ENCODE data around the gene CPT1A.

Gene CPT1A

GRCh38 chr11:68770781-68771180 is 70.9 kb downstream of the CPT1A start:
- H2AFZ ChIP-seq (ENCODE audit: low read depth), result no peak overlapping the region
- no peak overlapping the region for H3K9ac ChIP-seq
- H3K4me1 ChIP-seq (ENCODE audit: low read depth, poor library complexity, severe bottlenecking), result no peaks in the 10 kb centered on the region
- TF ChIP-seq, protein P1, sequence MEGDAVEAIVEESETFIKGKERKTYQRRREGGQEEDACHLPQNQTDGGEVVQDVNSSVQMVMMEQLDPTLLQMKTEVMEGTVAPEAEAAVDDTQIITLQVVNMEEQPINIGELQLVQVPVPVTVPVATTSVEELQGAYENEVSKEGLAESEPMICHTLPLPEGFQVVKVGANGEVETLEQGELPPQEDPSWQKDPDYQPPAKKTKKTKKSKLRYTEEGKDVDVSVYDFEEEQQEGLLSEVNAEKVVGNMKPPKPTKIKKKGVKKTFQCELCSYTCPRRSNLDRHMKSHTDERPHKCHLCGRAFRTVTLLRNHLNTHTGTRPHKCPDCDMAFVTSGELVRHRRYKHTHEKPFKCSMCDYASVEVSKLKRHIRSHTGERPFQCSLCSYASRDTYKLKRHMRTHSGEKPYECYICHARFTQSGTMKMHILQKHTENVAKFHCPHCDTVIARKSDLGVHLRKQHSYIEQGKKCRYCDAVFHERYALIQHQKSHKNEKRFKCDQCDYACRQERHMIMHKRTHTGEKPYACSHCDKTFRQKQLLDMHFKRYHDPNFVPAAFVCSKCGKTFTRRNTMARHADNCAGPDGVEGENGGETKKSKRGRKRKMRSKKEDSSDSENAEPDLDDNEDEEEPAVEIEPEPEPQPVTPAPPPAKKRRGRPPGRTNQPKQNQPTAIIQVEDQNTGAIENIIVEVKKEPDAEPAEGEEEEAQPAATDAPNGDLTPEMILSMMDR (conservative IDR thresholded peaks at IDR 0.05; ENCODE audit: low read depth, low read length), result no peak
- H3K4me2 ChIP-seq, result no peak overlapping the region
- H3K36me3 ChIP-seq (ENCODE audit: insufficient read depth), result no peaks in the 10 kb centered on the region
- H4K20me1 ChIP-seq (ENCODE audit: insufficient read depth), result no peaks in the 10 kb centered on the region
- no peak overlapping the region for H3K27ac ChIP-seq
- no peaks in the 10 kb centered on the region for H3K27me3 ChIP-seq (ENCODE audit: insufficient read depth, low read depth)
- H3K79me2 ChIP-seq (ENCODE audit: insufficient read depth, low read depth), result no peaks in the 10 kb centered on the region
- H3K4me3 ChIP-seq (IDR thresholded peaks at IDR 0.05; ENCODE audit: insufficient read depth, low read depth, low read length), result no peak overlapping the region

- Histone ChIP-seq H3K4me1 (ENCODE audit: low read depth, poor library complexity, severe bottlenecking) (peaks cover 10% of the 10 kb centered on the region), H3K4me3 (IDR thresholded peaks at IDR 0.05; ENCODE audit: insufficient read depth, low read depth, low read length) (no peak overlapping the region), H2AFZ (ENCODE audit: low read depth) (no peak overlapping the region), H3K4me2 (no peak overlapping the region), H4K20me1 (ENCODE audit: insufficient read depth) (no peaks in the 10 kb centered on the region), H3K27me3 (ENCODE audit: insufficient read depth, low read depth) (no peaks in the 10 kb centered on the region), H3K79me2 (ENCODE audit: insufficient read depth, low read depth) (no peaks in the 10 kb centered on the region), H3K27ac (no peak overlapping the region), H3K36me3 (ENCODE audit: insufficient read depth) (no peaks in the 10 kb centered on the region), H3K9ac (no peak overlapping the region)
- TF ChIP-seq, protein P1 (conservative IDR thresholded peaks at IDR 0.05; ENCODE audit: low read depth, low read length), result no peak
These were observed 74.0 kb downstream of the CPT1A start for GRCh38 chr11:68767672-68768071.

GRCh38 chr11:68766786-68767185 is 74.9 kb downstream of the CPT1A start:
- Histone ChIP-seq H3K79me2 (ENCODE audit: insufficient read depth, low read depth) (no peaks in the 10 kb centered on the region), H3K4me2 (no peak overlapping the region), H2AFZ (ENCODE audit: low read depth) (no peak overlapping the region), H3K9ac (no peak overlapping the region), H3K4me3 (IDR thresholded peaks at IDR 0.05; ENCODE audit: insufficient read depth, low read depth, low read length) (no peak overlapping the region), H3K27me3 (ENCODE audit: insufficient read depth, low read depth) (no peaks in the 10 kb centered on the region), H3K36me3 (ENCODE audit: insufficient read depth) (no peaks in the 10 kb centered on the region), H4K20me1 (ENCODE audit: insufficient read depth) (no peaks in the 10 kb centered on the region), H3K4me1 (ENCODE audit: low read depth, poor library complexity, severe bottlenecking) (peaks cover 10% of the 10 kb centered on the region), H3K27ac (no peak overlapping the region)
- TF ChIP-seq, protein P1 (conservative IDR thresholded peaks at IDR 0.05; ENCODE audit: low read depth, low read length), result no peak

GRCh38 chr11:68764746-68765145 is 77.0 kb downstream of the CPT1A start:
- no peak overlapping the region for H2AFZ ChIP-seq (ENCODE audit: low read depth)
- no peaks in the 10 kb centered on the region for H3K36me3 ChIP-seq (ENCODE audit: insufficient read depth)
- H3K4me1 ChIP-seq (ENCODE audit: low read depth, poor library complexity, severe bottlenecking), result peaks cover 10% of the 10 kb centered on the region
- no peak overlapping the region for H3K4me2 ChIP-seq
- TF ChIP-seq, protein P1 (conservative IDR thresholded peaks at IDR 0.05; ENCODE audit: low read depth, low read length), result no peak
- no peaks in the 10 kb centered on the region for H3K79me2 ChIP-seq (ENCODE audit: insufficient read depth, low read depth)
- H3K27ac ChIP-seq, result no peak overlapping the region
- H3K4me3 ChIP-seq (IDR thresholded peaks at IDR 0.05; ENCODE audit: insufficient read depth, low read depth, low read length), result no peak overlapping the region
- no peaks in the 10 kb centered on the region for H4K20me1 ChIP-seq (ENCODE audit: insufficient read depth)
- no peak overlapping the region for H3K9ac ChIP-seq
- H3K27me3 ChIP-seq (ENCODE audit: insufficient read depth, low read depth), result no peaks in the 10 kb centered on the region
